PC-3 (cell line): ENCODE measurements around the gene MTFR1L. TPM values are rescaled to one million over a fixed set of nuclear protein-coding genes. Genes with fewer than 3 reads are reported as not detected.

Experiments
- ATAC-seq: fragments of 200-7000 bp; cut with Tn5 transposase; 2 replicates; pipeline ENCODE4 v1.9.1; 2020; ENCODE audit warnings: mild to moderate bottlenecking, moderate library complexity
- BruUV-seq: library from RNA; stranded (reverse); fragments of 400-500 nt; replicated peaks from 2 replicates; lab custom pipeline; 2021; lab: Mats Ljungman, UMichigan
- CTCF ChIA-PET: fragments of 300-600 bp; sonication (Branson Sonifier 250); formaldehyde crosslinking; loops from one replicate; lab custom pipeline; 2022; ENCODE audit warnings: antibody characterized with exemption; lab: Charles Lee
- POLR2A ChIA-PET: fragments of 300-600 bp; sonication (Branson Sonifier 250); formaldehyde crosslinking; loops from one replicate; lab custom pipeline; 2022; ENCODE audit warnings: antibody characterized with exemption; ENCODE audit not compliant: unreplicated experiment; lab: Charles Lee
- DNase-seq: peaks from one replicate; pipeline ENCODE4 v3.0.0-alpha.2; 2015
- H2AFZ ChIP-seq: fragments of 300-600 bp; sonication (generic); 2 replicates; pipeline ENCODE4 v1.6.0; 2016; ENCODE audit warnings: antibody characterized with exemption, low read length
- H3F3A ChIP-seq: fragments of 300-600 bp; sonication (generic); one replicate; pipeline ENCODE4 v1.6.0; 2017; ENCODE audit warnings: antibody characterized with exemption, low read length, control low read depth, mild to moderate bottlenecking; ENCODE audit not compliant: unreplicated experiment
- H3K27ac ChIP-seq: fragments of 300-600 bp; sonication (generic); 2 replicates; pipeline ENCODE4 v1.5.1; 2016; ENCODE audit warnings: mild to moderate bottlenecking, low read length
- H3K27me3 ChIP-seq: fragments of 300-600 bp; sonication (generic); 2 replicates; pipeline ENCODE4 v1.6.1; 2016; ENCODE audit warnings: low read length, mixed read lengths
- H3K36me3 ChIP-seq: fragments of 300-600 bp; sonication (generic); 2 replicates; pipeline ENCODE4 v1.6.1; 2016; ENCODE audit warnings: low read depth, mixed run types, low read length, mixed read lengths
- H3K4me1 ChIP-seq: fragments of 300-600 bp; sonication (generic); 2 replicates; pipeline ENCODE4 v1.5.1; 2016; ENCODE audit warnings: low read length; ENCODE audit not compliant: insufficient read depth
- H3K4me2 ChIP-seq: fragments of 300-600 bp; sonication (generic); 2 replicates; pipeline ENCODE4 v1.6.0; 2016; ENCODE audit warnings: low read length
- H3K4me3 ChIP-seq: fragments of 300-600 bp; sonication (generic); 2 replicates; pipeline ENCODE4 v1.5.1; 2016; ENCODE audit warnings: mild to moderate bottlenecking, low read length, mixed read lengths
- H3K79me2 ChIP-seq: fragments of 300-600 bp; sonication (generic); 2 replicates; pipeline ENCODE4 v1.6.1; 2017; ENCODE audit warnings: low read length, mixed read lengths
- H3K9ac ChIP-seq: fragments of 300-600 bp; sonication (generic); 2 replicates; pipeline ENCODE4 v1.6.0; 2016; ENCODE audit warnings: mild to moderate bottlenecking, low read length
- H3K9me2 ChIP-seq: fragments of 300-600 bp; sonication (generic); replicated peaks from 2 replicates; pipeline ENCODE4 v1.6.1; 2016; ENCODE audit warnings: mixed run types, low read length, mixed read lengths
- H3K9me3 ChIP-seq: fragments of 300-600 bp; sonication (generic); 2 replicates; pipeline ENCODE4 v1.6.1; 2016; ENCODE audit warnings: low read length, mixed read lengths
- H4K20me1 ChIP-seq: fragments of 300-600 bp; sonication (generic); 2 replicates; pipeline ENCODE4 v1.6.1; 2016; ENCODE audit warnings: low read length, mixed read lengths
- EZH2 ChIP-seq: fragments of 300-600 bp; sonication (generic); IDR thresholded peaks from one replicate; pipeline ENCODE4 v1.6.1; 2017; ENCODE audit warnings: antibody characterized with exemption, mild to moderate bottlenecking, low read length; ENCODE audit not compliant: unreplicated experiment
- EZH2phosphoT487 ChIP-seq: fragments of 300-600 bp; sonication (generic); IDR thresholded peaks from 2 replicates; pipeline ENCODE4 v1.6.1; 2018; ENCODE audit warnings: mild to moderate bottlenecking, antibody characterized with exemption, low read length, borderline replicate concordance
- intact Hi-C: fragments of 100-400 bp; cut with micrococcal nuclease; formaldehyde crosslinking; loops from 2 replicates; pipeline ENCODE4 v1.9.0; 2023
- total RNA-seq: library from RNA; depleted of rRNA; stranded (reverse); fragments of >200 nt; gene quantifications from 2 replicates; pipeline ENCODE4 v1.2.3, GENCODE V29; 2014
- TF ChIP-seq, protein P1 (sequence below): fragments of 300-600 bp; sonication (generic); conservative IDR thresholded peaks from 2 replicates; pipeline ENCODE4 v1.5.1; 2017; ENCODE audit warnings: antibody characterized with exemption, low read depth, mild to moderate bottlenecking, low read length

The MTFR1L gene
- total RNA-seq, 1 experiment from 2014 or later = 35.6 TPM

DNA sequence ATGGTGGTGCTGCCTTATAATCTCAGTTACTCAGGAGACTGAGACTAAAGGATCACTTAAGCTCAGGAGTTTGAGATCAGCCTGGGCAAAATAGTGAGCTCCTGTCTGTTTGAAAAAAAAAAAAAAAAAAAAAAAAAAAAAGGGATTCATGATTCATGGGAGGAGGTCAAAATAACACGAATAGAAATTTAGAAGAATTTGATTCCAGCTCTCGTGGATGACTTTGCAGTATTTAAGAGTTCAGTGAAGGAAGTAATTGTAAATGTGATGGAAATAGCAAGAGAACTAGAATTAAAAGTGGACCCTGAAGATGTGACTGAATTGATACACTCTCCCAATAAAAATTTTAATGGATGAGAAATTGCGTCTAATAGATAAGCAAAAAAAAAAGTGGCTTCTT lies 23.7 kb downstream of the MTFR1L start:
- CTCF ChIA-PET = interaction anchor here (0.6 kb wide), 1 partner anchor 231 kb away, joined by 7 read pairs; no protein-coding TSS in a partner anchor
- no peak for ATAC-seq

DNA sequence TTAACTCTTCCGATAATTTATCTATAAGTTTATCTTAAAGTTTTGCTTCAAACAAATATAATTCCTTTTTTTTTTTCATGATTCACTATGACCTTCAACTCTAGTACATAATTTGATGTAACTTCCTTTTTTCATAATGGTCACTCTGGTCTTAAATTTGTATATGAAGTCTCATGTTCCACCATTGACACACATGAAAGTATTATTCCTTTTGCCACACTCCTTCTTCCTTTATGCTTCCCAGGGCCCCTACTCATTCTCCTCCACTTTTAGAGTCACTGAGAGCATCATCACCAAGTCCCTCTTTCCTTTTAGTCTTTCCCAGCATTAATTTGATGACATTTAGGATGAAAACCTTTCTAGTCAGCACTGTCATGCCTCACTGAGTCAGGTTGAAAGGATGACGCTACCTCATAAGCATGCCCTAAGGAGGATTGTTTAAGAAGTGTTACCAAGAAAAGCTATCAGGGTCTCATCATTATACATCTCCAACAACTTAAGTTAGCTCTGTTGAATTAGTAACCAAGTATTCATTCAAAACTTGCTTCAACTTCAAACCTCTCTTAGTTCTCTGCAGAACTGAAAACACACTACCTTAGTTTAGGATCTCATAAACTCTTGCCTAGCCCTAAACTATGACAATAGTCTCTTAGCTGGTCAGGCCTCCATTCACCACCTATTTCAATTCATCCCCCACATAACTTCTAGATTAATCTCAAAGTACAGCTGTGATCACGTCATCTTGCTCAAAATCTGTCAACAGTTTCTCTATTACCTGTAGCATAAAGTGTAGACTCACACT lies 25.0 kb downstream of the MTFR1L start:
- no peaks in the 10 kb centered on the region for H3K27me3 ChIP-seq
- intact Hi-C loops = no loop called here
- H3K9ac ChIP-seq = no peak overlapping the region
- no peak for DNase-seq
- H3K27ac ChIP-seq = no peak overlapping the region
- H3K4me2 ChIP-seq = no peak overlapping the region
- no peak for ATAC-seq
- BruUV-seq = no TSS peak
- 0 out of 2 replicates have a peak, but pooled peaks cover 3% of the 10 kb centered on the region for H3K4me1 ChIP-seq
- TF ChIP-seq, protein P1, sequence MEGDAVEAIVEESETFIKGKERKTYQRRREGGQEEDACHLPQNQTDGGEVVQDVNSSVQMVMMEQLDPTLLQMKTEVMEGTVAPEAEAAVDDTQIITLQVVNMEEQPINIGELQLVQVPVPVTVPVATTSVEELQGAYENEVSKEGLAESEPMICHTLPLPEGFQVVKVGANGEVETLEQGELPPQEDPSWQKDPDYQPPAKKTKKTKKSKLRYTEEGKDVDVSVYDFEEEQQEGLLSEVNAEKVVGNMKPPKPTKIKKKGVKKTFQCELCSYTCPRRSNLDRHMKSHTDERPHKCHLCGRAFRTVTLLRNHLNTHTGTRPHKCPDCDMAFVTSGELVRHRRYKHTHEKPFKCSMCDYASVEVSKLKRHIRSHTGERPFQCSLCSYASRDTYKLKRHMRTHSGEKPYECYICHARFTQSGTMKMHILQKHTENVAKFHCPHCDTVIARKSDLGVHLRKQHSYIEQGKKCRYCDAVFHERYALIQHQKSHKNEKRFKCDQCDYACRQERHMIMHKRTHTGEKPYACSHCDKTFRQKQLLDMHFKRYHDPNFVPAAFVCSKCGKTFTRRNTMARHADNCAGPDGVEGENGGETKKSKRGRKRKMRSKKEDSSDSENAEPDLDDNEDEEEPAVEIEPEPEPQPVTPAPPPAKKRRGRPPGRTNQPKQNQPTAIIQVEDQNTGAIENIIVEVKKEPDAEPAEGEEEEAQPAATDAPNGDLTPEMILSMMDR = no peak
- TF ChIP-seq EZH2 (no peak), EZH2phosphoT487 (no peak)
- H3K4me3 ChIP-seq = no peak overlapping the region
- no peaks in the 10 kb centered on the region for H3K9me2 ChIP-seq
- no peaks in the 10 kb centered on the region for H3K36me3 ChIP-seq
- ChIA-PET CTCF (no interaction called here), POLR2A (interaction anchor here (0.6 kb wide), 1 partner anchor 49 kb away, joined by 3 read pairs; no protein-coding TSS in a partner anchor)
- H2AFZ ChIP-seq = no peak overlapping the region
- H3K79me2 ChIP-seq = peaks cover 92% of the 10 kb centered on the region
- peaks cover 15% of the 10 kb centered on the region; the same call in 1 of the 2 replicates for H4K20me1 ChIP-seq
- H3K9me3 ChIP-seq = no peaks in the 10 kb centered on the region
- no peaks in the 10 kb centered on the region for H3F3A ChIP-seq

More for the DNA sequence above, 23.7 kb downstream of the MTFR1L start:
- intact Hi-C loops = no loop called here
- no peaks in the 10 kb centered on the region for H3K27me3 ChIP-seq
- no peak overlapping the region for H3K4me2 ChIP-seq
- H3K9ac ChIP-seq = no peak overlapping the region
- no peak for DNase-seq
- no peak overlapping the region for H3K4me3 ChIP-seq
- H3K9me2 ChIP-seq = no peaks in the 10 kb centered on the region
- H3K36me3 ChIP-seq = no peaks in the 10 kb centered on the region
- H3K79me2 ChIP-seq = peaks cover 91% of the 10 kb centered on the region
- TF ChIP-seq, protein P1 = no peak
- TF ChIP-seq EZH2phosphoT487 (no peak), EZH2 (no peak)
- BruUV-seq = no TSS peak
- no peak overlapping the region for H2AFZ ChIP-seq
- no peaks in the 10 kb centered on the region for H3K9me3 ChIP-seq
- peaks cover 7% of the 10 kb centered on the region; the same call in 1 of the 2 replicates for H4K20me1 ChIP-seq
- H3F3A ChIP-seq = no peaks in the 10 kb centered on the region
- POLR2A ChIA-PET = no interaction called here
- no peaks in the 10 kb centered on the region for H3K4me1 ChIP-seq
- H3K27ac ChIP-seq = no peak overlapping the region

DNA sequence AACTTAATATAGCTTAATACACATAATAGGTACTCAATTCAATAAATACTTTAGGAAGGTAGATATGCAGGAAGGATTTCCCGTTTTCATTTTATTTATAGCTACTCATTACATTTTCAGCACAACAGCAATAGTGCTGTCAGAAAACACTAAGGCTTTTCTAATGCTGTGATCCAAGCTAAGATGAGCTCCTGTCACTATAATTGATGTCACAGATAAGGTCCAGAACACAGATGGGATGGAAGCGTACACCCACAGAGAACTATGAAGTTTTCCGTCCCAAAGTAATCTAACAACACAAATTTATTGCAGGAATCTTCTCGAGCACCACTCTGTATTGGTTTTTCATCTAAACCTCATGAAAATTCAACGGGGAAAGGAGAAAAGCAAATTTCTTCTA lies 25.9 kb downstream of the MTFR1L start:
- no TSS peak for BruUV-seq
- H3K27ac ChIP-seq = no peak overlapping the region
- H2AFZ ChIP-seq = no peak overlapping the region
- no peak overlapping the region for H3K4me3 ChIP-seq
- no peak overlapping the region for H3K9ac ChIP-seq
- no peaks in the 10 kb centered on the region for H3F3A ChIP-seq
- peaks cover 15% of the 10 kb centered on the region; the same call in 1 of the 2 replicates for H4K20me1 ChIP-seq
- ATAC-seq = no peak
- H3K4me1 ChIP-seq = 0 out of 2 replicates have a peak, but pooled peaks cover 3% of the 10 kb centered on the region
- H3K4me2 ChIP-seq = no peak overlapping the region
- intact Hi-C loops = no loop called here
- CTCF ChIA-PET = no interaction called here
- peaks cover 92% of the 10 kb centered on the region for H3K79me2 ChIP-seq
- POLR2A ChIA-PET = interaction anchor here (0.6 kb wide), 1 partner anchor 26 kb away, joined by 4 read pairs; the partner anchor contains the start of gene MTFR1L
- no peak for DNase-seq
- TF ChIP-seq EZH2phosphoT487 = no peak
- 0 out of 2 replicates have a peak, but pooled peaks cover 3% of the 10 kb centered on the region for H3K36me3 ChIP-seq
- no peaks in the 10 kb centered on the region for H3K9me3 ChIP-seq
- H3K9me2 ChIP-seq = no peaks in the 10 kb centered on the region
- H3K27me3 ChIP-seq = no peaks in the 10 kb centered on the region
